HepG2 (cell line): ENCODE measurements around the gene MT1M. TPM values are rescaled to one million over a fixed set of nuclear protein-coding genes. Genes with fewer than 3 reads are reported as not detected.
A peak's percentile ranks its signal among the peaks of the same experiment; 100 is the strongest.

Experiments used
- AGO1 ChIP-seq: fragments of 200-400 bp; formaldehyde crosslinking; IDR thresholded peaks from 2 replicates; pipeline ENCODE4 v1.6.1; 2017; ENCODE audit warnings: mild to moderate bottlenecking, low read depth, low read length, moderate library complexity; ENCODE audit not compliant: poor library complexity, severe bottlenecking
- JUN ChIP-seq: sonication (generic); formaldehyde crosslinking; IDR thresholded peaks from 2 replicates; pipeline ENCODE4 v1.4.0; 2020; ENCODE audit warnings: mild to moderate bottlenecking, missing genetic modification reagents
- NONO ChIP-seq, 2 experiments: fragments of 450-650 bp in 1 of 2; sonication (generic) in 1 of 2; formaldehyde crosslinking in 1 of 2; IDR thresholded peaks in 1 of 2; conservative IDR thresholded peaks in 1 of 2; 2 replicates each; pipeline versions ENCODE4 v1.6.1 to v1.8.0; 2017 to 2022; ENCODE audit warnings: mild to moderate bottlenecking in 1 of 2, missing genetic modification reagents in 1 of 2, moderate library complexity in 1 of 2
- NR2C2 ChIP-seq: sonication (generic); formaldehyde crosslinking; IDR thresholded peaks from 2 replicates; pipeline ENCODE4 v1.4.0; 2020; ENCODE audit warnings: missing genetic modification reagents, mild to moderate bottlenecking, moderate library complexity, borderline replicate concordance
- RNF2 ChIP-seq: fragments of 450-650 bp; conservative IDR thresholded peaks from 2 replicates; pipeline ENCODE4 v1.6.1; 2016; ENCODE audit warnings: low read depth
- RORA ChIP-seq: sonication (generic); formaldehyde crosslinking; IDR thresholded peaks from 2 replicates; pipeline ENCODE4 v1.5.0; 2020; ENCODE audit warnings: mild to moderate bottlenecking, missing genetic modification reagents, moderate library complexity
- SRSF4 ChIP-seq: fragments of 200-400 bp; formaldehyde crosslinking; IDR thresholded peaks from one replicate; pipeline ENCODE4 v1.6.1; 2018; ENCODE audit warnings: mild to moderate bottlenecking, low read depth, low read length, moderate library complexity; ENCODE audit not compliant: poor library complexity, severe bottlenecking
- ZFAT ChIP-seq: sonication (generic); formaldehyde crosslinking; conservative IDR thresholded peaks from 2 replicates; pipeline ENCODE4 v1.8.1; 2023; ENCODE audit warnings: missing genetic modification reagents, inconsistent platforms
- ZNF790 ChIP-seq: sonication (generic); formaldehyde crosslinking; IDR thresholded peaks from 2 replicates; pipeline ENCODE4 v1.8.0; 2022; ENCODE audit warnings: missing genetic modification reagents, mild to moderate bottlenecking, borderline replicate concordance
- polyA plus RNA-seq, 8 experiments: library from polyadenylated mRNA; depleted of rRNA in 3 of 8; stranded (reverse) in 7 of 8; unstranded in 1 of 8; fragments of >200 nt; fragmentation: Illumina TruSeq in 4 of 8; extraction: Trizol in 4 of 8; gene quantifications; 2 replicates each; pipeline versions ENCODE4 v1.2.1 to v1.2.3, GENCODE V29; 2011 to 2016; ENCODE audit warnings: low read depth in 4 of 8, missing spikeins in 1 of 8, mixed read lengths in 1 of 8; ENCODE audit not compliant: insufficient read depth in 1 of 8
- total RNA-seq, 5 experiments: library from RNA; depleted of rRNA; stranded (reverse); fragments of >200 nt; fragmentation: Illumina TruSeq; extraction: Trizol; gene quantifications; 2 replicates each; pipeline ENCODE4 v1.2.3, GENCODE V29; 2016; ENCODE audit warnings: low read depth in 1 of 5
- TF ChIP-seq, protein P1 (sequence below), 2 experiments: sonication (generic) in 1 of 2; formaldehyde crosslinking in 1 of 2; IDR thresholded peaks; 2 replicates each; pipeline versions ENCODE4 v1.6.1 to v1.9.0; 2014 to 2022; ENCODE audit warnings: antibody characterized with exemption in 1 of 2, borderline replicate concordance in 1 of 2, inconsistent platforms in 1 of 2, low read depth in 1 of 2, missing genetic modification reagents in 1 of 2
- TF ChIP-seq, protein P2 (sequence below): sonication (generic); formaldehyde crosslinking; IDR thresholded peaks from 2 replicates; pipeline ENCODE4 v1.4.0; 2020; ENCODE audit warnings: mild to moderate bottlenecking, missing genetic modification reagents
- TF ChIP-seq, protein P3 (sequence below): sonication (generic); formaldehyde crosslinking; IDR thresholded peaks from 2 replicates; pipeline ENCODE4 v1.9.0; 2021; ENCODE audit warnings: mild to moderate bottlenecking, missing genetic modification reagents

MT1M gene
- total and polyA plus RNA-seq, 2 of the 13 experiments (the other 11 are each of a cell fraction or from before 2014, with no cell fraction given), result 4.6 TPM; not detected in 1

DNA sequence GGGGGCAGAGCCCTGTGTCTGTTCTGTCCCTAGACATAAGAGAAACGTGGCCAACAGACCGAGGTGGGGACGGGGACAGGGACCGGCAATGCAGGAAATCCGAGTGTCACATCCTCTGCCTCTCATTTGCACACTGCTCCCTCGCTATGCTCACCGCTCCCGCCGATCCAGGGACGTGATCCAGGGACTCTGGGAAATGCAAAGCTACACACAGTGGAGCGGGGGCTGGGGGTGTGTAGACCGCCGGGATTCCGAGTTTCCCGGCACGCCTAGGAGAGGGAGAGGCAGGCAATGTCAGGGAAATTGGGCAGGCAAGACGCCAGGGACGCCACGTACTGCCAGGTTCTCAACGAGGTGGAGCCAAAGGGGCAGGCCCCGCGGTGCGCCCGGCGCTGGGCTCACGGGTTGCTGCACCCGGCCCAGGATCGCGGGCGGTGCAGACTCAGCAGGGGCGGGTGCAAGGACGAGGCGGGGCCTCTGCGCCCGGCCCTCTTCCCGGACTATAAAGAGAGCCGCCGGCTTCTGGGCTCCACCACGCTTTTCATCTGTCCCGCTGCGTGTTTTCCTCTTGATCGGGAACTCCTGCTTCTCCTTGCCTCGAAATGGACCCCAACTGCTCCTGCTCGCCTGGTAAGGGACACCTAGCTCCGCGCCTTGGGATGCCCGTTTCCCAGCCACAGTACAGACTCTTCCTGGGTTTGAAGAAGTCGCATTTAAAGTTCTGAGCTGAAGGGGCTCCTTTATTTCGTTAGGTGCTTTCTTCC is 49.7 kb downstream of the MT1M start, which contains the start of gene MT1X (continued):
- TF ChIP-seq SRSF4, result no peak
- TF ChIP-seq NR2C2, result no peak
- no peak; the same call in 1 of the 2 replicates for TF ChIP-seq ZNF790 (CRISPR knock-in tag)
- no peak for TF ChIP-seq NONO (IDR thresholded peaks at IDR 0.05)
- TF ChIP-seq NONO (CRISPR knock-in tag; conservative IDR thresholded peaks at IDR 0.05), result peak; percentile 91
- TF ChIP-seq AGO1, result no peak
- TF ChIP-seq, protein P1, sequence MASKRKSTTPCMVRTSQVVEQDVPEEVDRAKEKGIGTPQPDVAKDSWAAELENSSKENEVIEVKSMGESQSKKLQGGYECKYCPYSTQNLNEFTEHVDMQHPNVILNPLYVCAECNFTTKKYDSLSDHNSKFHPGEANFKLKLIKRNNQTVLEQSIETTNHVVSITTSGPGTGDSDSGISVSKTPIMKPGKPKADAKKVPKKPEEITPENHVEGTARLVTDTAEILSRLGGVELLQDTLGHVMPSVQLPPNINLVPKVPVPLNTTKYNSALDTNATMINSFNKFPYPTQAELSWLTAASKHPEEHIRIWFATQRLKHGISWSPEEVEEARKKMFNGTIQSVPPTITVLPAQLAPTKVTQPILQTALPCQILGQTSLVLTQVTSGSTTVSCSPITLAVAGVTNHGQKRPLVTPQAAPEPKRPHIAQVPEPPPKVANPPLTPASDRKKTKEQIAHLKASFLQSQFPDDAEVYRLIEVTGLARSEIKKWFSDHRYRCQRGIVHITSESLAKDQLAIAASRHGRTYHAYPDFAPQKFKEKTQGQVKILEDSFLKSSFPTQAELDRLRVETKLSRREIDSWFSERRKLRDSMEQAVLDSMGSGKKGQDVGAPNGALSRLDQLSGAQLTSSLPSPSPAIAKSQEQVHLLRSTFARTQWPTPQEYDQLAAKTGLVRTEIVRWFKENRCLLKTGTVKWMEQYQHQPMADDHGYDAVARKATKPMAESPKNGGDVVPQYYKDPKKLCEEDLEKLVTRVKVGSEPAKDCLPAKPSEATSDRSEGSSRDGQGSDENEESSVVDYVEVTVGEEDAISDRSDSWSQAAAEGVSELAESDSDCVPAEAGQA (IDR thresholded peaks at IDR 0.05; ENCODE audit: low read depth), result no peak
- TF ChIP-seq, protein P1 (CRISPR knock-in tag; IDR thresholded peaks at IDR 0.05; ENCODE audit: borderline replicate concordance), result no peak
- TF ChIP-seq RORA, result no peak
- TF ChIP-seq RNF2, result peak; percentile 48; the same call in 1 of the 2 replicates
- TF ChIP-seq, protein P2, sequence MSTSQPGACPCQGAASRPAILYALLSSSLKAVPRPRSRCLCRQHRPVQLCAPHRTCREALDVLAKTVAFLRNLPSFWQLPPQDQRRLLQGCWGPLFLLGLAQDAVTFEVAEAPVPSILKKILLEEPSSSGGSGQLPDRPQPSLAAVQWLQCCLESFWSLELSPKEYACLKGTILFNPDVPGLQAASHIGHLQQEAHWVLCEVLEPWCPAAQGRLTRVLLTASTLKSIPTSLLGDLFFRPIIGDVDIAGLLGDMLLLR (CRISPR knock-in tag), result peak; percentile 75
- peak; percentile 76; the same call in 1 of the 2 replicates for TF ChIP-seq JUN (CRISPR knock-in tag)
- TF ChIP-seq, protein P3, sequence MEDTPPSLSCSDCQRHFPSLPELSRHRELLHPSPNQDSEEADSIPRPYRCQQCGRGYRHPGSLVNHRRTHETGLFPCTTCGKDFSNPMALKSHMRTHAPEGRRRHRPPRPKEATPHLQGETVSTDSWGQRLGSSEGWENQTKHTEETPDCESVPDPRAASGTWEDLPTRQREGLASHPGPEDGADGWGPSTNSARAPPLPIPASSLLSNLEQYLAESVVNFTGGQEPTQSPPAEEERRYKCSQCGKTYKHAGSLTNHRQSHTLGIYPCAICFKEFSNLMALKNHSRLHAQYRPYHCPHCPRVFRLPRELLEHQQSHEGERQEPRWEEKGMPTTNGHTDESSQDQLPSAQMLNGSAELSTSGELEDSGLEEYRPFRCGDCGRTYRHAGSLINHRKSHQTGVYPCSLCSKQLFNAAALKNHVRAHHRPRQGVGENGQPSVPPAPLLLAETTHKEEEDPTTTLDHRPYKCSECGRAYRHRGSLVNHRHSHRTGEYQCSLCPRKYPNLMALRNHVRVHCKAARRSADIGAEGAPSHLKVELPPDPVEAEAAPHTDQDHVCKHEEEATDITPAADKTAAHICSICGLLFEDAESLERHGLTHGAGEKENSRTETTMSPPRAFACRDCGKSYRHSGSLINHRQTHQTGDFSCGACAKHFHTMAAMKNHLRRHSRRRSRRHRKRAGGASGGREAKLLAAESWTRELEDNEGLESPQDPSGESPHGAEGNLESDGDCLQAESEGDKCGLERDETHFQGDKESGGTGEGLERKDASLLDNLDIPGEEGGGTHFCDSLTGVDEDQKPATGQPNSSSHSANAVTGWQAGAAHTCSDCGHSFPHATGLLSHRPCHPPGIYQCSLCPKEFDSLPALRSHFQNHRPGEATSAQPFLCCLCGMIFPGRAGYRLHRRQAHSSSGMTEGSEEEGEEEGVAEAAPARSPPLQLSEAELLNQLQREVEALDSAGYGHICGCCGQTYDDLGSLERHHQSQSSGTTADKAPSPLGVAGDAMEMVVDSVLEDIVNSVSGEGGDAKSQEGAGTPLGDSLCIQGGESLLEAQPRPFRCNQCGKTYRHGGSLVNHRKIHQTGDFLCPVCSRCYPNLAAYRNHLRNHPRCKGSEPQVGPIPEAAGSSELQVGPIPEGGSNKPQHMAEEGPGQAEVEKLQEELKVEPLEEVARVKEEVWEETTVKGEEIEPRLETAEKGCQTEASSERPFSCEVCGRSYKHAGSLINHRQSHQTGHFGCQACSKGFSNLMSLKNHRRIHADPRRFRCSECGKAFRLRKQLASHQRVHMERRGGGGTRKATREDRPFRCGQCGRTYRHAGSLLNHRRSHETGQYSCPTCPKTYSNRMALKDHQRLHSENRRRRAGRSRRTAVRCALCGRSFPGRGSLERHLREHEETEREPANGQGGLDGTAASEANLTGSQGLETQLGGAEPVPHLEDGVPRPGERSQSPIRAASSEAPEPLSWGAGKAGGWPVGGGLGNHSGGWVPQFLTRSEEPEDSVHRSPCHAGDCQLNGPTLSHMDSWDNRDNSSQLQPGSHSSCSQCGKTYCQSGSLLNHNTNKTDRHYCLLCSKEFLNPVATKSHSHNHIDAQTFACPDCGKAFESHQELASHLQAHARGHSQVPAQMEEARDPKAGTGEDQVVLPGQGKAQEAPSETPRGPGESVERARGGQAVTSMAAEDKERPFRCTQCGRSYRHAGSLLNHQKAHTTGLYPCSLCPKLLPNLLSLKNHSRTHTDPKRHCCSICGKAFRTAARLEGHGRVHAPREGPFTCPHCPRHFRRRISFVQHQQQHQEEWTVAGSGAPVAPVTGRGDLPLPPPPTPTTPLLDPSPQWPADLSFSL (CRISPR knock-in tag), result no peak
- TF ChIP-seq ZFAT (CRISPR knock-in tag), result no peak
